Measurements from ENCODE around the gene BDKRB1. TPM values are rescaled to one million over a fixed set of nuclear protein-coding genes. Genes with fewer than 3 reads are reported as not detected.

BDKRB1 gene
- total RNA-seq, 1 experiment from 2014 or later: 10.3 TPM

- Histone ChIP-seq H3K4me1 (replicated peaks) (peaks cover 62% of the 10 kb centered on the region), H3K4me3 (no peak overlapping the region), H3K27me3 (replicated peaks) (no peaks in the 10 kb centered on the region), H3K27ac (no peak overlapping the region), H3K36me3 (no peaks in the 10 kb centered on the region; the same call in 1 of the 2 replicates), H3K9me3 (replicated peaks) (no peaks in the 10 kb centered on the region)
- DNase-seq (ENCODE audit: low read depth in 1 of 2, low spot score in 2 of 2): no peak
Observed at GRCh38 chr14:96270565-96271420, 14.8 kb downstream of the BDKRB1 start.

- no peak for DNase-seq (ENCODE audit: low read depth in 1 of 2, low spot score in 2 of 2)
- Histone ChIP-seq H3K4me1 (replicated peaks) (peaks cover 56% of the 10 kb centered on the region), H3K27me3 (replicated peaks) (no peaks in the 10 kb centered on the region), H3K4me3 (no peak overlapping the region), H3K36me3 (no peaks in the 10 kb centered on the region), H3K27ac (no peak overlapping the region), H3K9me3 (replicated peaks) (no peaks in the 10 kb centered on the region)
Observed at GRCh38 chr14:96271421-96271762, 15.4 kb downstream of the BDKRB1 start.

- H3K36me3 ChIP-seq: no peaks in the 10 kb centered on the region
- H3K9me3 ChIP-seq (replicated peaks): no peaks in the 10 kb centered on the region
- no peak for DNase-seq (ENCODE audit: low read depth in 1 of 2, low spot score in 2 of 2)
- peaks cover 48% of the 10 kb centered on the region for H3K4me1 ChIP-seq (replicated peaks)
- H3K27me3 ChIP-seq (replicated peaks): no peaks in the 10 kb centered on the region
- H3K4me3 ChIP-seq: no peak overlapping the region
- H3K27ac ChIP-seq: no peak overlapping the region
Observed at GRCh38 chr14:96272777-96273473, 16.9 kb downstream of the BDKRB1 start.

- Histone ChIP-seq H3K9me3 (replicated peaks) (no peaks in the 10 kb centered on the region), H3K4me1 (replicated peaks) (peaks cover 41% of the 10 kb centered on the region), H3K27me3 (replicated peaks) (no peaks in the 10 kb centered on the region), H3K36me3 (no peaks in the 10 kb centered on the region), H3K27ac (no peak overlapping the region), H3K4me3 (no peak overlapping the region)
- DNase-seq (ENCODE audit: low read depth in 1 of 2, low spot score in 2 of 2): no peak
Observed at GRCh38 chr14:96273629-96274028, 17.6 kb downstream of the BDKRB1 start.

DNA sequence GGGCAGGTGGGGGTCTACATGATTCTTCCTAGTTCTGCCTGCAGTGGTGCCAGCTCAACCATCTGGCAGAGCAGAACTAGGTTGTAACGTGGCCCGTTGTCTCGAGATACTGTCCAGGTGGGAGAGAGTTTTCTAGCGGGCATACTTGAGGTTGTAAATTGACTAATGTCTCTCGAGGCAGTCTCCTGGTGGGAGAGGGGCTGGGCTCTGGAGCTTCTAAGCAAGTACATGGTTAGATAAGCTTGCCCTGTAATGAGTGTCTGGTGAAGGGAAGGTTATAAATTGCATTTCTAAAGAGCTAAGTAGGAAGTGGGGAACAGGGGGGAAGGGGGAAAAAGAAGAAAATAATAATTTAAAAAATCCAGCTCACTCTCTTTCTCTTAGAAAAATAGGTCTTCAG, 18.1 kb downstream of the BDKRB1 start:
- no peak for DNase-seq (ENCODE audit: low read depth in 1 of 2, low spot score in 2 of 2)
- no peak overlapping the region for H3K27ac ChIP-seq

DNA sequence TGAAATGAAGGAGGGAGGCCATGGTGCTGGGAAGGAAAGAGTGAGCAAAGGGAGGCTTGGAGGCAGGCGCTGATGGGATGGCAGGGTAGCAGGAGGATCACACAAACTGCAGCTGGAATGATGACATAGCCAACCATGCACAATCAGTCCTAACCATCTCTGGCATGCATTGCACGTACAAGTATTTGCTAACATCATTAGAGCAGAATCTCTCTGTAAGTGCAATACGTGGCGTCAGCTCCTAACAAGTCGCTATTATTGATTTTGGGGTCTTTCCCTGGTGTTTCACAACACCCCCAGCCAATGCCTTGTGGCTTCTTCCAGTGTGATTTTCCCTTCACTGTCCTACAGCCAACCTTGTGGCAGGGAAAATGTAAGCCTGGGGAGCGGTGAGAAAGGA, 18.5 kb downstream of the BDKRB1 start:
- Histone ChIP-seq H3K27ac (no peak overlapping the region), H3K27me3 (replicated peaks) (no peaks in the 10 kb centered on the region)
- DNase-seq (ENCODE audit: low read depth in 1 of 2, low spot score in 2 of 2): no peak

More for the DNA sequence above, 18.1 kb downstream of the BDKRB1 start:
- H3K4me1 ChIP-seq (replicated peaks): peaks cover 36% of the 10 kb centered on the region
- H3K36me3 ChIP-seq: no peaks in the 10 kb centered on the region
- no peaks in the 10 kb centered on the region for H3K27me3 ChIP-seq (replicated peaks)
- no peak overlapping the region for H3K4me3 ChIP-seq
- no peaks in the 10 kb centered on the region for H3K9me3 ChIP-seq (replicated peaks)

DNA sequence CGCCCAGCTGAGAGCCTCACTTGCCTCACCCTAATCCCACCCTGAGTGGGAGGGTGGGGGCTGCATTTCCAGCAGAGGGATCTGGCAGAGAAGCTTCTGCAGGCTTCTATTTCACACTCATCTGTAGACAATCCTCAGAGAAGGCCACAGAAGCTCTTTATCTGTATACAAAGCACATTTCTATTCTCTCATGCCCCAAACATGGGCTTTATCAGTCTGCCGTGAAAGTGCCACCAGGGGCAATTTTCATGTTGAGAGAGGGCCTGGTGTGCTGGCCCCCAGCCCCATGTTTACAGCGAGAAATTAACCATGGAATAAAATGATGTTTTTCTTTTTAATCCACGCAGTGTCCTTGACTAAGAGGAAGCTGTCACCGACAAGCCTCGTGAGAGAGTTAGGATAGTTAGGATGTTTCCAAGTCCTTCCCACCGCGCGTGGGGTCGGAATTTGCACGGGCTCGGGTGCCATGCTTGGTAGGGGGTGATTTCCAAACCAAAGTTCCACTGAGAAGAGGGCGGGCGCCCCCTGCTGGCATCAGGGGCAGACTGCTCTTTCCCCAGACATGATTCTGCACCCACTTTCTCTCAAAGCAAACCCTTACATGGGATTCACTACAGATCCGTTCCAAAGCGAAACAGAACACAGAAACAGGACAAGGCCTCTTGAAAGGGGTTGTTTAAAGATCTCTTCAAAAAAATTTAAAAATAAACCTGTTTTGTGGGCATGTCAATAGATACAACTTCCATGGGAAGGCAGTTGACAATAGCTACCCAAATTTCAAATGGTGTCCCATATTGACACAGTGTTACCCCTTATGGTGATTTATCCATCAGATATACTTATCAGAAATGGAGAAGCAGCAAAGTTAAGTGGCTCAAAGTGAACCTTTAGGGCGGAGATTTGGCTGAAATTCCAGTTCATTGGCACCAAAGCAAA, 19.4 kb downstream of the BDKRB1 start:
- H3K9me3 ChIP-seq (replicated peaks): no peaks in the 10 kb centered on the region
- no peaks in the 10 kb centered on the region for H3K27me3 ChIP-seq (replicated peaks)
- peak; percentile 60 to 81 for DNase-seq (ENCODE audit: low read depth in 1 of 2, low spot score in 2 of 2)
- no peaks in the 10 kb centered on the region for H3K36me3 ChIP-seq
- H3K4me1 ChIP-seq (replicated peaks): peaks cover 37% of the 10 kb centered on the region
- peak overlapping the region; percentile 43 for H3K27ac ChIP-seq
- no peak overlapping the region for H3K4me3 ChIP-seq

More for the DNA sequence above, 18.5 kb downstream of the BDKRB1 start:
- Histone ChIP-seq H3K9me3 (replicated peaks) (no peaks in the 10 kb centered on the region), H3K4me3 (no peak overlapping the region), H3K4me1 (replicated peaks) (peaks cover 35% of the 10 kb centered on the region), H3K36me3 (no peaks in the 10 kb centered on the region)

GRCh38 chr14:96277890-96278289, 21.9 kb downstream of the BDKRB1 start:
- no peak overlapping the region for H3K27ac ChIP-seq
- H3K4me3 ChIP-seq: no peak overlapping the region
- no peak for DNase-seq (ENCODE audit: low read depth in 1 of 2, low spot score in 2 of 2)
- H3K36me3 ChIP-seq: no peaks in the 10 kb centered on the region
- H3K4me1 ChIP-seq (replicated peaks): peaks cover 44% of the 10 kb centered on the region
- no peaks in the 10 kb centered on the region for H3K27me3 ChIP-seq (replicated peaks)
- H3K9me3 ChIP-seq (replicated peaks): no peaks in the 10 kb centered on the region

- DNase-seq (ENCODE audit: low read depth in 1 of 2, low spot score in 2 of 2): no peak
- Histone ChIP-seq H3K4me3 (no peak overlapping the region), H3K27ac (no peak overlapping the region), H3K9me3 (replicated peaks) (no peaks in the 10 kb centered on the region), H3K36me3 (no peaks in the 10 kb centered on the region), H3K4me1 (replicated peaks) (peaks cover 39% of the 10 kb centered on the region), H3K27me3 (replicated peaks) (no peaks in the 10 kb centered on the region)
Observed at GRCh38 chr14:96279564-96279963, 23.6 kb downstream of the BDKRB1 start.

DNA sequence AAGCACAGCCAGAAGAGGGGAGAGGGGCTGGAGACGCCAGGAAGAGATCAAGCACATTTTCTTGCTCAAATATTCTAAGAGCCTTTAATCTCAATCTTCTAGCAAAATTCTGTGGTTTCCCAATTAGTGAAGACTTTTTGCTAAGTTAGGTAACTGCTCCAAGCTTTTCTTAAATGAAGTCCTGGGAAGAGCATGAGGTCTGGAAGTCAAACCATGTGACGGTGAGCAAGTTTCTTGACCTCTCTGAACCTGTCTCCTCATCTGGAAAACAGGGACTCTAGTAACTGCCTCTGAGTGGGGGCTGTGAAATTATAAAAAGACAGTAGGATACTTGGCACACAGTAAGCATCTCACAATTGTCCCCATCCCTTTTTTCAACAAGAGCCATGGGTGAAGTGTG, 24.1 kb downstream of the BDKRB1 start:
- H3K4me1 ChIP-seq (replicated peaks): peaks cover 39% of the 10 kb centered on the region
- H3K36me3 ChIP-seq: no peaks in the 10 kb centered on the region
- no peak overlapping the region for H3K27ac ChIP-seq
- H3K27me3 ChIP-seq (replicated peaks): no peaks in the 10 kb centered on the region
- no peak overlapping the region for H3K4me3 ChIP-seq
- no peak for DNase-seq (ENCODE audit: low read depth in 1 of 2, low spot score in 2 of 2)
- H3K9me3 ChIP-seq (replicated peaks): no peaks in the 10 kb centered on the region

DNA sequence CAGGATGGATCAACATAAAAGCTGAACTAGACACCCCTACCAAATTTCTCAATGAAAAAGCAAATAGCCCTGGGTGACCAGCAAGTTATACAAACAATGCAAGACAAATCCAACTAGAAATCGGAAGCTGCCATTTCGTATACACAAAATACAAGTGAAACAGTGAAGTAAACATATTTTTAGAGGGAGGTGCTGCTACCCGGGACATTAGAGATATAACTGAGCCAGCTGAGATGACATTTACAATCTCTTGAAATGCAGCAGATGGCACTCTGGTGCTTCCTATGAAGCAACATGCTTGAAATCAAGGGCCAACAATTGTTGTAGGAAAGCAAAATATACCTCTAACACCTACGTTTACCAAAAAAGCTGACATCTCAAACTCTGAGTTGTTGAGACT, 25.5 kb downstream of the BDKRB1 start:
- no peaks in the 10 kb centered on the region for H3K36me3 ChIP-seq
- no peaks in the 10 kb centered on the region for H3K9me3 ChIP-seq (replicated peaks)
- H3K4me3 ChIP-seq: no peak overlapping the region
- no peak overlapping the region for H3K27ac ChIP-seq
- no peaks in the 10 kb centered on the region for H3K27me3 ChIP-seq (replicated peaks)
- no peak for DNase-seq (ENCODE audit: low read depth in 1 of 2, low spot score in 2 of 2)
- peaks cover 44% of the 10 kb centered on the region for H3K4me1 ChIP-seq (replicated peaks)

GRCh38 chr14:96284008-96284407, 28.0 kb downstream of the BDKRB1 start:
- no peak overlapping the region for H3K27ac ChIP-seq
- peaks cover 37% of the 10 kb centered on the region for H3K4me1 ChIP-seq (replicated peaks)
- H3K9me3 ChIP-seq (replicated peaks): no peaks in the 10 kb centered on the region
- no peaks in the 10 kb centered on the region for H3K36me3 ChIP-seq
- no peak overlapping the region for H3K4me3 ChIP-seq
- H3K27me3 ChIP-seq (replicated peaks): no peaks in the 10 kb centered on the region
- no peak for DNase-seq (ENCODE audit: low read depth in 1 of 2, low spot score in 2 of 2)

- Histone ChIP-seq H3K27me3 (replicated peaks) (no peaks in the 10 kb centered on the region), H3K9me3 (replicated peaks) (no peaks in the 10 kb centered on the region), H3K4me3 (no peak overlapping the region), H3K27ac (no peak overlapping the region; the same call in 1 of the 2 replicates), H3K4me1 (replicated peaks) (peaks cover 35% of the 10 kb centered on the region), H3K36me3 (no peaks in the 10 kb centered on the region)
- no peak for DNase-seq (ENCODE audit: low read depth in 1 of 2, low spot score in 2 of 2)
Observed at GRCh38 chr14:96284430-96284829, 28.4 kb downstream of the BDKRB1 start.
